Measurements from ENCODE around the gene FAM13C.

The FAM13C gene

GRCh38 chr10:59312247-59312646, 50.1 kb downstream of the FAM13C start:
- DNase-seq: no peak

GRCh38 chr10:59311025-59311424, 51.3 kb downstream of the FAM13C start:
- DNase-seq: no peak

GRCh38 chr10:59310324-59310914, 51.9 kb downstream of the FAM13C start:
- DNase-seq: no peak

- DNase-seq: no peak
Observed at GRCh38 chr10:59304521-59305097, 57.7 kb downstream of the FAM13C start.

- DNase-seq: peak; percentile 64
Observed at GRCh38 chr10:59303018-59303417, 59.3 kb downstream of the FAM13C start.

- DNase-seq: no peak
Observed at GRCh38 chr10:59302381-59302780, 60.0 kb downstream of the FAM13C start.

GRCh38 chr10:59301067-59301754, 61.1 kb downstream of the FAM13C start:
- no peak for DNase-seq

- DNase-seq: no peak
Observed at GRCh38 chr10:59300386-59300785, 62.0 kb downstream of the FAM13C start.

GRCh38 chr10:59299933-59300332, 62.4 kb downstream of the FAM13C start:
- DNase-seq: no peak

GRCh38 chr10:59290448-59290847, 71.9 kb downstream of the FAM13C start:
- no peak for DNase-seq

GRCh38 chr10:59289853-59290252, 72.5 kb downstream of the FAM13C start:
- DNase-seq: no peak

- DNase-seq: no peak
Observed at GRCh38 chr10:59287587-59288255, 74.6 kb downstream of the FAM13C start.

GRCh38 chr10:59285848-59286247, 76.5 kb downstream of the FAM13C start:
- no peak for DNase-seq

- no peak for DNase-seq
Observed at GRCh38 chr10:59285073-59285472, 77.3 kb downstream of the FAM13C start.

- DNase-seq: no peak
Observed at GRCh38 chr10:59284118-59284975, 78.0 kb downstream of the FAM13C start.

- no peak for DNase-seq
Observed at GRCh38 chr10:59283456-59284091, 78.8 kb downstream of the FAM13C start.

GRCh38 chr10:59281861-59282260, 80.5 kb downstream of the FAM13C start:
- no peak for DNase-seq

GRCh38 chr10:59279991-59280505, 82.3 kb downstream of the FAM13C start:
- no peak for DNase-seq

- DNase-seq: no peak
Observed at GRCh38 chr10:59279476-59279875, 82.9 kb downstream of the FAM13C start.

GRCh38 chr10:59276919-59277318, 85.4 kb downstream of the FAM13C start:
- DNase-seq: no peak

- DNase-seq: no peak
Observed at GRCh38 chr10:59276133-59276532, 86.2 kb downstream of the FAM13C start.

- DNase-seq: no peak
Observed at GRCh38 chr10:59273445-59273844, 88.9 kb downstream of the FAM13C start.

All from NCI-H1436 (cell line).